NCI-H2029 treated with DMSO at 0.1 percent for 48 hours (cell line): ENCODE measurements around the gene MOGAT1.
"Not testable (repeated sequence)": the region's sequence is repeated elsewhere in the genome, so short reads cannot be mapped to it uniquely, and the experiment has no call there.

Experiments used
- DNase-seq: peaks from one replicate; lab custom pipeline; 2025; lab: John Stamatoyannopoulos, UW

Gene MOGAT1

GRCh38 chr2:222710736-222711135 is 39.3 kb downstream of the MOGAT1 start:
- DNase-seq = no peak

GRCh38 chr2:222711315-222711940 is 40.0 kb downstream of the MOGAT1 start:
- DNase-seq = no peak

DNA sequence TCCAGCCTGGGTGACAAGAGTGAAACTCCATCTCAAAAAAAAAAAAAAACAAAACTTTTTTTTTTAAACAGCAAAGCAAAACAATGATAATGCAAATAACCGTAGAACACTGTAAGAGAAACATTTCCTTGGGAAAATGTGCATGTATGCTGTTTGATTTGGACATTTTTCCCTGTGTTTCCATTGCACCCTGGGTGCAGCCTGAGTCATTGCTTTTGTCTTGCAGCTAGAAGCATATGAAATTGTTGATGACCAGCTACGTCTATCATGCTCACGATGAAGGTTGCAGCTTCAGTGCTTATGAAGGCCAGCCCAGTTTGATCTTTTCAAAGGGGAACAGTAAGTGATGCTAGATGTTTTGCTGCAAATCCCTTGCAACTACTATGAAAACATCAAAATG is 41.5 kb downstream of the MOGAT1 start:
- no peak for DNase-seq

DNA sequence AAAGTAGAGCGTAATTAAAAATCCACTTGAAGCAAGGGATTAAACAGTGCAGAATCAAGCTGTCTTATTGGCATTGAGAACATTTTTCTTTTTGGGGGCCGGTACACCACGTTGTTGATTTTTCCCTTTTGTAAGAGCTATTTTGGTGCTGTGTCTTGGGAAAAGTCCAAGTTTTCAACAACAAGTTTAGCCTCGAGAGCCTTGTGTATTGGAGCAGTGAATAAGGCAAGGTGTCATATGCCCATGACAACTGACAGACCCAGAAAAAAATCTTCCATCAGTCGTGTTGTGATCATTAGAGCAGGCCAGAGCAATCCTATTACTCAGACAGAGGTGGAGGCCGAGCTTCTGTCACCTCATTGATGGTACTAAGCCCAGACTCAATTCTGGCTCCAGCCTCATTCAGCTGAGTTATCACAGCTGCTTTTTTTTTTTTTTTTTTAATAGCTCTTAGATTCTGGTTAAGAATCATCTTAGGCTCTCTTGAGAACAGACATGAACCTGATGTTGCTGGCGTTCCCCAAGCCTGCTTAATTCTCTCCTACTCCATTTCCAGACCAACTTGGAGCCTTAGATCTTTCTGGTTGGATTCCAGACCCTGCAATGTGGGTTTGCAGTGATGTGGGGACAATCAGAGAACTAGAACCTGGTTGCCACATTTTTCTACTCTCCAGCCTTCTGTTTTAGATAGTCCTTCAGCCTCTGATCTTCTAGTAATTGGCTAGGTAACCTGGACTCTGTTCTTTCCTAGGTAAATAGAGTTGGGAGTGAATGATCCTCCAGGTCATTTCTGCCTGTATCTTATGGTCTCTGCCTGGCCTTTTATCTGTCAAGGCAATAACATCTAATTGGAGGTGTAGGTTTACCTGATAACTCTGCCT is 43.1 kb downstream of the MOGAT1 start:
- DNase-seq = no peak

GRCh38 chr2:222715742-222716141 is 44.3 kb downstream of the MOGAT1 start:
- DNase-seq = no peak

- DNase-seq = not testable (repeated sequence)
These were observed 48.3 kb downstream of the MOGAT1 start for GRCh38 chr2:222719787-222720186.

- not testable (repeated sequence) for DNase-seq
These were observed 50.1 kb downstream of the MOGAT1 start for GRCh38 chr2:222721597-222721996.

DNA sequence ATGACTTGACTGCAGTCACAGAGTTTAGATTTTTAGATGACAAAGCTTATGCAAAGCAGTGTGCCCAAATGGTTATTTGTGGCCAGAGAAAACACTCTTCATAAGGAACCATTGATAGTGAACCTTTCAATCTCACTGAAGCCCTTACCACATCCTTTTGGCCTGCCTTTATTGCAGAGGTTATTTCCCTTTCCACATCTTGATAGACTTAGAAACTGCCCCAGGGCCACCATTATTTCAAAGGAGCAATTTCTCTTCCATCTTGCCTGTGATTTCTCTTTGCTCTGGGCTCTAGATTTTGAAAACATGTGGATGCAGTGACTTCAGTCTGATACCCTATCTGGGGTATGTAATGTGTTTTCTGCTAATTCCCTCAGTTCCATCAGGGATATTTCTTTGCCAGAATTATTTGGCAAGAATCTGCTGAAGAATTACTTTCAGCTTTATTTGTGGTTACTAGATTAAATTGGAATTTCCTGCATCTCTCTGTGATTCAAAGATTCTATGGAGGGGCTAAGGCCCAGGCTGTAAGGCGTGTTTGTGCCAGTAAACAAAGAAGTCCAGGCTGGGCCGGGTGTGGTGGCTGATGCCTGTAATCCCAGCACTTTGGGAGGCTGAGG is 51.0 kb downstream of the MOGAT1 start:
- no peak for DNase-seq

DNA sequence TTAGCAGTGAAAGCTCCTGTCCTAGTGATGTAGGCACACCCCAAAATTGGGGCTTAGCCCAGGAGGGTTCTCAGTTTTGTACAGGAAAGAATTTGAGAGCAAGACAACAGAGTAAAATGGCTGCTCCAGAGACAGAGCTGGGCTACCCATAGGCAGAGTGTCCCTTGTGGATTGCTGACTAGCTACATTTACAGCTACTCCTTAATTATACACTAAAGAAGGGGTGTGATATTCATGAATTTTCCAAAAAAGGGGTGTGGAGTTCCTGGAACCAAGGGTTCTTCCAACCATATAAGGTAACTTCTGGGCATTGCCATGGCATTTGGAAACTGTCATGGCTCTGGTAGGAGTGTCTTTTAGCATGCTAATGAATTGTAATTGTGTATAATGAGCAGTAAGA is 52.8 kb downstream of the MOGAT1 start:
- DNase-seq = no peak

DNA sequence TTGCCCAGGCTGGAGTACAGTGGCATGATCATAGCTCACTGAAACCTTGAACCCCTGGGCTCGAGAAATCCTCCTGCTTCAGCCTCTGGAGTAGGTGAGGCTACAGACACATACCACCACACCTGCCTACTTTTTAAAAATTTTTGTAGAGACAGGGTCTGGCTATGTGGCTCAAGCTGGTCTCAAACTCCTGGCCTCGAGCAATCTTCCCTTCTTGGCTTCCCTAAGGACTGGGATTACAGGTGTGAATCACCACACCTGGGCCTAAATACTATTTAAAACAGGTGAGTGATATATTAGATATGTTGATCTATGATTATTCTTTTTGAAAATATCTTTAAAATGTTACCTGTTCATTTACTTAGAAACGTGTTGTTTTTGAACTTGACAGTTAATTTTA is 57.2 kb downstream of the MOGAT1 start:
- DNase-seq = no peak

- no peak for DNase-seq
These were observed 59.0 kb downstream of the MOGAT1 start for GRCh38 chr2:222730366-222730999.

DNA sequence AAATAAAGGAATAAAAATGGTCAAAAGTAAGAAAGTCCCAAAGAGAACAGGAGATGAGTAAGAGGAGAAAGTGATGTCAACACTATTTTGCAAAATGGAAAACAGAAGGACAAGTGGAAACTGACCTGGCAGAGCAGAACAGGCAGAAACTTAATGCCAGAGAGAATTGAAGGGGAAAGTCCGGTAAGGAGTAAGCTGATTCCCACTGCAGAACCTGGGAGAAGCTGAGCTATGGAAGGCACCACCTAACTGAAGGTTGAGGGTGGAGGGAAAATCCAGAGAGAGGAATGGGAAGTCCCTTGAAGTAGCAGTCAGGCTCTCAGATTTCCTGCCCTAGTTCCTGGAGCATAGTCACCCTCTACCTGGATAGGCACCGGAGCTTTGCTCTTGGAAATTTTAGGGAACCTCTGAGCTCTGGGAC is 59.8 kb downstream of the MOGAT1 start:
- DNase-seq = no peak

GRCh38 chr2:222732489-222733178 is 61.2 kb downstream of the MOGAT1 start:
- DNase-seq = no peak

DNA sequence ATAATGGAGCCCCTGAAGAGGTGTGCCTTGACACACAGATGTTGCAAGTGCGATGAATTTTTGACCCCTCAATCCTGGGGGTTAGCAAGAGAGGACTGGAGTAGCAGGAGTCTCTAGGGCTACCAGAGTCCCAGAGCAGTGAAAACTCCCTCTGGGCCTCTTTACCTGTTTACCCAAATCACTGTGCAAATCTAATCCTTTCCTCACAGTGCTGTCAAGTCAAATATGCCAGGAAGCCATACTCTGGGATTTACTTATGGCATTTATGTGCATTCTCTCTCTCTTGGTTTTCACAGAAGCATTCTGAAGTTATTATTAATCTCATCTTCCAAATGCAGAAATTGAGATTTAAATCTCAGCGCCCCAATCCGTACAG is 62.0 kb downstream of the MOGAT1 start:
- DNase-seq = no peak

DNA sequence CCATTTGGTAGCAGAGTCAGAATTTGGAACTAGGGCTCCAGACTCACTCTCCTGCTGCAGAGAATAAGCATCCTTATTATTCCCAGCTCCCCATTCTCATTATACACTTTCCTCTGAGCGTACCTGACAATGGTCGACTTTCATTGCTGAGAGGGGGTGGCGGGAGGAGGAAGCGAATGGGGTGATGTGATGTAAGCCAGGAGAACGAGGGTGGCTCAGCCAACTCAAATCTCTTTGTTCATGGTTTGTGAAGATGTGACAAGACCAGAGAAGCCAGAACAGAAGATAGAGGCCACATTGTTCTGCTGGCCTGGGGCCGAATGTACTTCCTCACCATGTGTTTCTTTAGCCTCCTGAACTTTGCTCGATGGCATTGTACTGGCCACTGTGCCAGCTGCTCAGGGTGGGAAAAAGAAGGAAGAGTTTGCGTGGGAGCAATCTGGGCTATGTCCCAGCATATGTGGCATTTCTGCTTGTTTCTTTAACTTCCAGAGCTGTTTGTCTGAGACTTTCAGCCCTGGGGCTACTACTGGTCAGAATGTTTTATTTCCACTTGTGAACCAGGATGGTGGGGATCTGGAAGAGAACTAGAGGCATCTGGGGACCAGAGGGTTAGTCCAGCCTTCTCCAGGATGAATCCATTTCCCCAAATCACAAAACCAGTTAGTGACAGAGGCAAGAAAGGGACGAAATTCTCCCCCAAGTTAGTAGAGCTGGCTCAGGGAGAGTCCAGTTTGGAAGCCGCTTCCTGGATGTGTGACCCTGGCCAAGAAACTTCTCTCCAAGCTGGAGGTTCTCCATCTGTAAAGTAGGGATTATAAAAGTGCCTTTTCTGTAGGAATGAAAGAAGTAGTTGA is 62.6 kb downstream of the MOGAT1 start:
- no peak for DNase-seq

DNA sequence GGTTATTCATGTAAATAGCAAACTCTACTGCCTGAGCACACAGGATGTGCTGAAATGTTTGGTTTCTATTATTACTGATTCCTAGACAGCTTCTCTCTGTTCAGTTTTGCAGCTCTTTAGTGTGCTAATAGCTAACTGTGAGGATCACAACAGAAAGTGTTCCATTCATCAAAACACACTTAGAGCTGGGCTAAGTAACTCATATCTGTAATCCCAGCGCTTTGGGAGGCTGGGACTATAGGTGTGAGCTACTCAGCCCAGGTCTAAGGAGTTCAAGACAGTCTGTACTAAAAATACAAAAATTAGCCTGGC is 63.2 kb downstream of the MOGAT1 start:
- DNase-seq = no peak

DNA sequence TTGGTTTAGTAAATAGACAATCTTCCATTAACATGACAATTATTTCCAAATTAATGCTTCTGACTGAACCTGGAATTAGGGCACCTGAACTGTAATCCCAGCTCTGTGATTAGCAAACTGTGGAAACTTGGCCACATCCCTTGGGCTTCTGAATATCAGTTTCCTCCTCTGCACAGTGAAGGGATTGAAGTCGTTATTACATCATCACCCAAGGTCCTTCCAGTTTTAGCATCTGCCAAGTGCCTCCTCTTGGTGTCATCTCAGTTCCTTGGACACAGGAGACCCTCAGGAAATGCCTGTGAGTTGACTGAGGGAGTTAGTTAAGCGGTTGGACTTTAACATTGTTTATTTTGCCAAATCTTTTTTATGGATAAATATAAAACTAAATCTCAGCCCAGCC is 64.8 kb downstream of the MOGAT1 start:
- DNase-seq = no peak

GRCh38 chr2:222736924-222737323 is 65.5 kb downstream of the MOGAT1 start:
- DNase-seq = no peak

DNA sequence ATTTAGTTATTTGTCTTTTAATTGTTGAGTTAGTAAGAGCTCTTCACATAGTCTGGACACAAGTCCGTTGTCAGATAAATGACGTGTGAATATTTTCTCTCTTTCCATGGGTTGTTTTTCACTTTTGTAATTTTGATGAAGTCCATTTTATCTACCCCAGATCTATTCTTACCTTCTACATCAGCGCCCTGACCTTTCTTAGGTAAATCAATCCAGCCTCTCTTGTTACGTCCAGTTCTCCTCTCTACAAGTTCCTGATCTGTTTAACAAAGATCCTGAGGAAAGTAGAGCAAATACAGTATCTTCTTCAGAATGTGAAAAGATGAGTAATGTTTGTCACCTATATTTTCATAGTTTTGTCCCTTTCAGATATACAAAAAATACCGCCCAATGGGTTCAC is 66.9 kb downstream of the MOGAT1 start:
- DNase-seq = no peak

DNA sequence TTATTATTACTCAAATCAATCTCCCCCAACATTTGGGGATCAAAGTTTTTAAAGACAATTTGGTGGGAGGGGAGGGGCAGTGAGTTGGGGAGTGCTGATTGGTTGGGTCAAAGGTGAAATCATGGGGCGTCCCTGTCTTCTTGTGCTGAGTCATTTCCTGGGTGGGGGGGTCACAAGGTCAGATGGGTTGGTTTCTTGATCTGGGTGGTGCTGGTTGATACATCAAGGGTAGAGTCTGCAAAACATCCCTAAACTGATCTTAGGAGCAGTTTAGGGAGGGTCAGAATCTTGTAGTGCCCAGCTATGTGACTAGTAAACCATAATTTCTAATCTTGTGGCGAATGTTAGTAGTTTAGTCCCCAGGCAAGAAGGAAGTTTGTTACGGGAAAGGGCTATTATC is 67.4 kb downstream of the MOGAT1 start:
- no peak for DNase-seq

GRCh38 chr2:222739939-222740338 is 68.5 kb downstream of the MOGAT1 start:
- no peak for DNase-seq
